SK-N-SH (cell line): ENCODE measurements around the gene NT5C3A.

Experiments used
- CTCF ChIP-seq: fragments of 200-600 bp; sonication (generic); IDR thresholded peaks from 2 replicates; pipeline ENCODE4 v1.6.1; 2017; ENCODE audit warnings: antibody characterized with exemption, mild to moderate bottlenecking, moderate library complexity
- EP300 ChIP-seq, 2 experiments: IDR thresholded peaks; 2 replicates each; pipeline versions ENCODE4 v1.4.0 to v1.6.1; 2012; ENCODE audit warnings: borderline replicate concordance in 1 of 2, low read depth in 1 of 2, low read length in 1 of 2
- MEF2A ChIP-seq: IDR thresholded peaks from 2 replicates; pipeline ENCODE4 v1.4.0; 2012; ENCODE audit warnings: low read depth, borderline replicate concordance
- NRF1 ChIP-seq: IDR thresholded peaks from 2 replicates; pipeline ENCODE4 v1.6.1; 2012; ENCODE audit warnings: low read depth, mild to moderate bottlenecking, low read length
- POLR2AphosphoS5 ChIP-seq: IDR thresholded peaks from 2 replicates; pipeline ENCODE4 v1.6.1; 2012; ENCODE audit warnings: low read depth, low read length
- TAF1 ChIP-seq: IDR thresholded peaks from 2 replicates; pipeline ENCODE4 v1.6.1; 2012; ENCODE audit warnings: low read depth, mild to moderate bottlenecking, low read length, moderate library complexity, borderline replicate concordance
- USF2 ChIP-seq: fragments of 150-350 bp; IDR thresholded peaks from 2 replicates; pipeline ENCODE4 v1.6.1; 2017; ENCODE audit warnings: antibody characterized with exemption, low read length, low read depth, borderline replicate concordance
- YY1 ChIP-seq: IDR thresholded peaks from 2 replicates; pipeline ENCODE4 v1.4.0; 2012; ENCODE audit warnings: low read depth, mild to moderate bottlenecking

DNA sequence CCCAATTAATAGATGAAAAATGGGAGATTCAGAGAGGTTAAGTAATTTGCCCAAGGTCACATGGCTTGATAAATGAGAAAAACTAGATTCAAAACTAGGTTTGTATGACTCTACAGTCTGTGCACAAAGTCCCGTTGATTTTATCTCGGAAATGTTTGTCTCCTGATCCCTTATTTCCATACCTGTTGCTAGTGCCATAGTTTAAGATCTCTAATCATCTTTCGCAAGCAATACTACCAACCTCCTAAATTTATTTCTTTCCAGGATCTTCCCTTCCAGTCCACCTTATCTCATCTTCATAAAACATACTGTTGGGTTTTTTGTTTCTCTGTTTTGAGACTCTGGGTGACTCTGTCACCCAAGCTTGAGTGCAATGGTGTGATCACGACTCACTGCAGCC, 2.9 kb downstream of the NT5C3A start:
- TF ChIP-seq EP300 (IDR thresholded peaks at IDR 0.05; ENCODE audit: borderline replicate concordance in 1 of 2, low read depth in 1 of 2, low read length in 1 of 2) (no peak), USF2 (no peak), CTCF (no peak), YY1 (no peak), NRF1 (no peak), POLR2AphosphoS5 (no peak), TAF1 (no peak), MEF2A (no peak)
